Activated CD4-positive, CD25-positive, alpha-beta regulatory T cell (primary cell): ENCODE data around the gene MAGI1.
"Not testable (repeated sequence)": the region's sequence is repeated elsewhere in the genome, so short reads cannot be mapped to it uniquely, and the experiment has no call there.

Source experiments
- DNase-seq, 4 experiments: peaks; one replicate each; lab custom pipeline; 2025; lab: John Stamatoyannopoulos, UW

The MAGI1 gene

DNA sequence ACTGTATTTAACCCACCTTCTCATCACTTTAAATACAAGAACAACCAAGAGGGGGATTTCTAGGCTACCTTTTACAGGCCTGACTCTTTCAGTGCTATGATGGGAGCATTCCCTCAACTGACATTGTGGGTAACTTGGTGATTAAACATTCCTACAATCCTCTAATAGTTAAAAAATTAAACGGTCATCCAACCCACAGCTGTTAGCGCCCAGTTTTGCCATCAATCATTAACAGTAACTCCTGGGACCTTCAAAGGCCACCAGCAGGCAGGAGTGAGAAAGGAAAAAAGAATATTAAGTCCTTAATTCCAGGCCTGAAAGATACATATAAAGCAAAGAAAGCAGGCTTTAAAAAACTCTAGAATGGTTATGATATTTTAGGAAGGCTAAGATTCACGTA lies 512.1 kb downstream of the MAGI1 start:
- DNase-seq: no peak

DNA sequence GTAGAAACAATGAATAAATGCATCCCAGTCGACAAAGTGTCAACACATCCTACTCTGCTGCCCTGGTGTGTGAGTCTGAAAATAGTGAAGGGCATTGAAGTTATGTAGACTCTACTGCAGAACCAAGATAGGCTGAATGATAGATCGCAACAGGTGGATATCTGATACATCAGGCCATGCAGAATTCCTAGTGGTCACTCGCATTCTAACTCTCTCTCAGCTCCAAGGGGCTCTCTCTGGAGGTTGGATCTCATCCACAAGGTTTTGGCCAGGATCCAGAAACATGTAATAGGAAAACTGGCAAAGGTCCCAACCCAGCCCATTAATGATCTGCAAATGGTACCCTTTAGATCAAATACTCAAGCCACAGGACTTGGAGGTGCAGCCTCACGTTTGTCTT lies 514.1 kb downstream of the MAGI1 start:
- DNase-seq: no peak

GRCh38 chr3:65523878-65524277 lies 514.8 kb downstream of the MAGI1 start:
- DNase-seq: no peak

DNA sequence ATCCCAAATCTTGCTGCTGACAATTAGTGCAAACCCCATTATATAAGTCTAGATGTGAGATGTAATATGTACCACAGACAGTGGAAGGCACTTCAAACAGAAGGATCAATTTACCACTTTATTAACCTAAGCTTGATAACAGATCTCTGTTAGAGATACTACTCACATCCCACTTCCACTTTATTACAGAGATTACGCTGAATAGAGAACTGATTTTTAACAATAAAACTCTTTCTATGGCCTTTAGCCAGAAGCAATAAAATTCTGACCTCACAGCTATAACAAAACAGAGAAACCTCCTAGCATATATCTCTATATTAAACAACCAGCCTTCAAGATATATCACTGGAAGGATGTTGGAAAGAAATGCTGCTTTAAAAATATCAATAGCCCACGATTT lies 517.7 kb downstream of the MAGI1 start:
- DNase-seq: no peak

- no peak for DNase-seq
These were observed 521.7 kb downstream of the MAGI1 start for GRCh38 chr3:65516998-65517397.

DNA sequence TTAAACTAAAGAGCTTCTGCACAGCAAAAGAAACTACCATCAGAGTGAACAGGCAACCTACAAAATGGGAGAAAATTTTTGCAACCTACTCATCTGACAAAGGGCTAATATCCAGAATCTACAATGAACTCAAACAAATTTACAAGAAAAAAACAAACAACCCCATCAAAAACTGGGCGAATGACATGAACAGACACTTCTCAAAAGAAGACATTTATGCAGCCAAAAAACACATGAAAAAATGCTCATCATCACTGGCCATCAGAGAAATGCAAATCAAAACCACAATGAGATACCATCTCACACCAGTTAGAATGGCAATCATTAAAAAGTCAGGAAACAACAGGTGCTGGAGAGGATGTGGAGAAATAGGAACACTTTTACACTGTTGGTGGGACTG lies 524.4 kb downstream of the MAGI1 start:
- DNase-seq: not testable (repeated sequence)

DNA sequence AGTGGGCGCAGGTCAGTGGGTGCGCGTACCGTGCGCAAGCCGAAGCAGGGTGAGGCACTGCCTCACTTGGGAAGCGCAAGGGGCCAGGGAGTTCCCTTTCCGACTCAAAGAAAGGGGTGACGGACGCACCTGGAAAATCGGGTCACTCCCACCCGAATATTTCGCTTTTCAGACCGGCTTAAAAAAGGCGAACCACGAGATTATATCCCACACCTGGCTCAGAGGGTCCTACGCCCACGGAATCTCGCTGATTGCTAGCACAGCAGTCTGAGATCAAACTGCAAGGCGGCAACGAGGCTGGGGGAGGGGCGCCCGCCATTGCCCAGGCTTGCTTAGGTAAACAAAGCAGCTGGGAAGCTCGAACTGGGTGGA lies 529.3 kb downstream of the MAGI1 start:
- not testable (repeated sequence) for DNase-seq

- DNase-seq: no peak
These were observed 529.8 kb downstream of the MAGI1 start for GRCh38 chr3:65508750-65509422.

- DNase-seq: no peak
These were observed 531.3 kb downstream of the MAGI1 start for GRCh38 chr3:65507437-65507836.

GRCh38 chr3:65503776-65504175 lies 534.9 kb downstream of the MAGI1 start:
- no peak for DNase-seq

DNA sequence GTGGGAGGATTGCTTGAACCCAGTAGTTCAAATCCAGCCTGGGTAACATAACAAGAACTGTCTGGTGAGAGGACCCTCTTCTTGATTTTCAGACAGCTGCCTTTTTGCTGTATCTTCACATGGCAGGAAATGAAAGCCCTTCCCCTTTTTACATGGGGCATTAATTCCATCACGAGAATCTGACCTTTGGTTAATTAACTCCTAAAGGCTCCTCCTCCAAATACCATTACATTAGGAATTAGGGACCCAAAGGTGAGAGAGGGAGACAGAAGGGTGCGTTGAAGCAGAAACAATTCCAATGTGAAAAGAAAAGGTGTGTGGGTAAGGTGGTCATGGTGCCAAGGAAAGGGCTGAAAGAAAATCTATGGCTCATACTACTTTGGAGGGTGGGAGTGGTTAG lies 536.2 kb downstream of the MAGI1 start:
- DNase-seq: no peak

- DNase-seq: no peak
These were observed 538.1 kb downstream of the MAGI1 start for GRCh38 chr3:65500398-65501306.

DNA sequence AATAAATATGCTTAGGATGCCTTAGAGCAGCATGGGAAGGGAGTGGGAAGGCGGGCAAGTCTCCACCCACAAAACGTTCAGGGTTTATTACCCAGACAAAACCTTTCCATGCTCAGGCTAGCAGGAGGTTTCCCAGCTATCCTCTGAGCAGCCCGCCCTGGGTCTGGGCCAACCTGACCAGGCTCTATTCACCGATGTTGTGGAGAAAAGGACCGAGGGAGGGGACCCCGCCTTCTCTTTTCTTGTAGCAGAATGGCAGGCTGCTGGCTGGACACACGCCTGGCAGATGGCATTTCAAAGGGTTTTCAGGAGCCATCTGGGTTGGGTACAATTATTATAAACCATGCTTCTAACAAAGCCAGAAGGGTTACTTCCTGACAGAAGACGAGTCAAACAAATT lies 540.9 kb downstream of the MAGI1 start:
- no peak for DNase-seq

GRCh38 chr3:65497236-65497635 lies 541.5 kb downstream of the MAGI1 start:
- DNase-seq: no peak

DNA sequence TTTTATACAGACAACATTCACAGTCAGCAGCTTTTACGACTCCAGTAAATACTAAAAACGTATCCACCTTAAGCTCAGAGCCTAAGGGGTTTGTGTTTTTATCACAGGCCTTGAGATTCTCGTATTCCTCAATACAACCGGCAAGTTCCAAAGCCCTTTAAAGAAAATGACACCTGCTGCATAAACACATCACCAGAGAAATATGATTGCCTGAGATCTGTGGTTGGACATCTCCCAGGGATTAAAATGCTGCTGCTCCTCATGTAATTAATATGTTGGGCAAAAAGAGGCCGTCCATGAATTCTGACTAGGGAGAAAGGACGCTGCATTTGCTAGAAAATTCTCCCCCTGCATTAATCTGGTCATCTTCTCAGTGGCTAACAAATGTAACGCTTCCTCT lies 544.8 kb downstream of the MAGI1 start:
- no peak for DNase-seq

- no peak for DNase-seq
These were observed 545.3 kb downstream of the MAGI1 start for GRCh38 chr3:65493371-65493882.

DNA sequence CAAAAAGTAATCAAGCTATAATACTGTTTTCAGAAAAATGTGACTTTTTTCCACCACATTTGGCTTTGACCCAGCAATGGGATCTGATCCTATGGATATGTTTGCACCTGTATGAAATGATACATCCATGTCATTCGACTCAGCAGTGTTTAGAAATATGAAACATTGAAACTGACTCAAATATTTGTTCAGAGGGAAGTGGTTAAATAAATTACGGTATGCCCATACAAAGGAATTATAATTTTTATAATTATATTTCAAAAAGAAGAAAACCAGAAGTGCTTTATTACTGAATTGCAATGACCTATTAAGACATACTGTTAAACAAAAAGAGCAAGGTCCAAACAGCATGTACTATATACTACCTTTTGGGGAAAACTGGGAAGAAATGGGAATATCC lies 546.5 kb downstream of the MAGI1 start:
- DNase-seq: no peak

- DNase-seq: no peak
These were observed 548.6 kb downstream of the MAGI1 start for GRCh38 chr3:65490114-65490513.

DNA sequence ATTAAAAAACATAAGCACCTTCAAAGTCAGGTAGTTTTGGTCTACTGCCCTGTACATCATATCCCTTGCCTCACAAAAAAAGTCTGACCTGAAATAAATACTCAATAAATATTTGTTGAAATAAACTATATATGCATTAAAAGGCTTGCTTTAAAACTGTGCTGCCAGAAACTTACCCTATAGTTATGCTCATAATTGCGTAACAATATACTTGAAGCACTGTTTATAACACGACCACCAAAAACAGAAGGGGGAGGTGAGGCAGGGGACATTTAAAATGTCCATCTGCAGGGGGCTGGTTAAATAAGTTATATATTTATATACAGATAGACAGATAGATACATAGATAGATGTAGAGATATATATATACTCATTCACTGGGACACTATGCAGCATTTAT lies 549.5 kb downstream of the MAGI1 start:
- DNase-seq: no peak

DNA sequence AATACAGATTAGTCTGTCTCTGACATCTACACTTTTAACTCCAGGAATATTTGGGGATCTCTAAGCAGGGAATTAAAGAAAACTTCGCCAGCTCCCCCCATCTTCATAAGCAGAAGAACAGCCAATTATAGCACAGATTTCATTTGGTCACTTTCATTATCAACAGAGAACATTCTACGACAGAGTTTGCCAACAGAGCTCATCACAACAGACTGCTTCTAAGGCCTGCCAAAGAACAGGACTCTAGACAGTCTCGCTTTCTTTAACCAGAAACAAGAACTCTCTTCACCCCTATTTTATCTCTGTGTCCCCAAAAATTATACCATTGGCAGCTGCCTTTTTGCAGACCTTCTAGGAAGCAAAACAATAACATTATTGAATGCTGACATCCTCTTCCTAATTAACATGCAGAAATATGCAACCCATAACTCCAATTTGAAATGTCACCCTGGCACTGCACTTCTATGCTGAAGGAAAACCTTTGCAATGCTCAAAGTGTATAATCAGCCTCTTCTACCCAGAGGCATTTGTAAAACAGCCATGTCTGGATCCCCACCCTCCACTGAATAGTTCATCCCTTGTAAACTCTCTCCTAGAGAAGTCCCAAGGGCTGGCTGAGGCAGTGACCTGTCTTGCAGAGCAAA lies 552.8 kb downstream of the MAGI1 start:
- DNase-seq: no peak

GRCh38 chr3:65484964-65485363 lies 553.8 kb downstream of the MAGI1 start:
- no peak for DNase-seq

DNA sequence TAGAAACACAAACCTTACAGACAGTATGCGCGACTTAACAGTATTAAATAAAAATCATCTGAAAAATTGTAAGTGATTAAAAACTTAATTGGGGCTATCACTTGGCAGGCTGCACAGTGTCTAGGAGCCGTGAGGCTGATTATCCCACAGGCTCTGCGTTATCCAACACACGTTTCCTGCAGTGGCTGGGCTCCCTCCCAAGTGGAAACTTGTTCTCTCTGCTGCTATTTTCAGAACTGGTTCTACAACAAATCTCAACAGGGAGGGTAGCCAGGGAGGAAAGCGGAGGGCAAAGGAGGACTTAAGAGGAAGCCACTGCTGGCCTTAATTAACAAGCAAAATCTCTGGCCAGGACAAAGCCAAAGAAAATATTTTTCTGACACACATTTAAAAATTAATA lies 555.2 kb downstream of the MAGI1 start:
- DNase-seq: no peak

DNA sequence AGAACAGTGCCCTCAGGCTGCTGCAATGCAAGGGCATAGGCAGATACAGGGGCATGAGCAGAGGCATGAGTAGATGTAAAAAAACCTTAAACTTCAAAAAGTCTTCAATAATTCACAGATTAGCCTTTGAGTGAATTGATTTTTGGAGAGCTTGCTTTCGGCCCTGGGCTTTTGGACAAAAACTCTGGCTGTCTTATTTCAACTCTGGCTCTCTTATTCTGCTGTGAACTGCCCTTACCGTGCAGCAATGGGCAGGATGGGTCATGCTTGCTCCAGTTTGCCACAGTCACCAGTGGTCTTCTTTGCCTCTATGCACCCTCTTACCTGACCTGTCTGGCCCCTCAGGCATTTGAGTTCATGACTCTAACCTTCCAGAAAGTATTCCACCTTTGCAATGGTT lies 555.7 kb downstream of the MAGI1 start:
- no peak for DNase-seq
